HG03108 (cell line): Measurements from ENCODE around the gene RAB6A.
"Not testable (repeated sequence)": the region's sequence is repeated elsewhere in the genome, so short reads cannot be mapped to it uniquely, and the experiment has no call there.

Experiments used
- ATAC-seq: cut with Tn5 transposase; IDR thresholded peaks from one replicate; pipeline ENCODE4 v1.9.1; 2021; ENCODE audit warnings: moderate library complexity; ENCODE audit not compliant: unreplicated experiment

RAB6A gene

GRCh38 chr11:73766763-73767162 is 5.9 kb upstream of the RAB6A start:
- no peak for ATAC-seq

DNA sequence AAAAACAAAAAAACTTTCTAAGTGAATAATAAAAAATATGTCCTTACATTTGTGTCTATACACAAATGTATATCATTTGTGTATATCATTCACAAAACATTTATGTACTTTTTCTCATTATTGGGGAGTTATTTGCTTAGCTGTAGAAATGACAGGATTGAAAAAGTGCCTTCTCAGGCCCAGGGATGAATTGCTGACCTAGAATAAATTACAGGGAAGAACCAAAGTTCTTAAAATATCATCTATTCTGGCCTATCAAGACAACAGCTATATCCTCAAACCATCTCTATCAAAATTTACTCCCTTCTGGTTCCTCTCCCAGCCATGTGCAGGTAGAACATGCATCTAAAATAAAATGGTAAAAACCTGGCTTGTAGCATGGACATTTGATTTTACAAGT is 1.9 kb upstream of the RAB6A start:
- ATAC-seq, result no peak

- no peak for ATAC-seq
Measured at GRCh38 chr11:73761403-73761945, 600 bp upstream of the RAB6A start.

- peak; percentile 3 for ATAC-seq
Measured at GRCh38 chr11:73760135-73760678, 667 bp downstream of the RAB6A start.

- ATAC-seq, result no peak
Measured at GRCh38 chr11:73759610-73760134, 1.2 kb downstream of the RAB6A start.

- ATAC-seq, result no peak
Measured at GRCh38 chr11:73758451-73758850, 2.4 kb downstream of the RAB6A start.

GRCh38 chr11:73757598-73757997 is 3.3 kb downstream of the RAB6A start:
- ATAC-seq, result no peak

GRCh38 chr11:73755670-73756069 is 5.2 kb downstream of the RAB6A start:
- ATAC-seq, result no peak

DNA sequence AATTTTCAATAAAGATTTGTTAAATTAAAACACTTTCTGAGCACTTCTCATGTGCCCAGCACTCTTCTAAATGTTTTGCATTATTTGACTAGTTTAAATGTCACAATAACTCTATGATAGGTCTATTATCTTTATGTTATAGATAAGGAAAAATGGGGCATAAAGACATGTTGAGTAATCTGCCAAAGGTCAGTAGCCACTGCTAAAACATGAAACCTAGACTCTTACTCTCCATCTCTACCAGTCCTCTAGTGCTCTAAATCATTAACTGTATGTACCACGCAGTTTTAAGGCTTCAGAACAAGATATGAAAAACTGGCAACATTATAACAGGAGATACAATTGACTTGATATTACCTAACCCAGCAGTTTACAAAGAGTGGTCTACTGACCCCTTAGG is 6.9 kb downstream of the RAB6A start:
- ATAC-seq, result no peak

DNA sequence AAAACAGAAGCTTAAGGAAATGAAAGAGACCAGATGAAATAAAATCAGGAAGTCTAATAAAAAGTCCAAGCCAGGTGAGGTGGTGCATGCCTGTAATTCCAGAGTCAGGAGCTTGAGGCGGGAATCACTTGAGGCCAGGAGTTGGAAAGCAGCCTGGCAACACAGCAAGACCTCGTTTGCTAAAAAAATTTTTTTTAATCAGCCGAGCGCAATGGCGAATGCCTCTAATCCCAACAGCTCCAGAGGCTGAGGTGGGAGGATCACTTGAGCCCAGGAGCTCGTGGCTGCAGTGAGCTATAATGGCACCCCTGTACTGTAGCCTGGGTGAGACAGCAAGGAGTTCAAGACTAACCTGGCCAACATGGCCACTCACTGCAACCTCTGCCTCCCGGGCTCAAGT is 8.0 kb downstream of the RAB6A start:
- ATAC-seq, result no peak

- ATAC-seq, result no peak
Measured at GRCh38 chr11:73752216-73752867, 8.5 kb downstream of the RAB6A start.

DNA sequence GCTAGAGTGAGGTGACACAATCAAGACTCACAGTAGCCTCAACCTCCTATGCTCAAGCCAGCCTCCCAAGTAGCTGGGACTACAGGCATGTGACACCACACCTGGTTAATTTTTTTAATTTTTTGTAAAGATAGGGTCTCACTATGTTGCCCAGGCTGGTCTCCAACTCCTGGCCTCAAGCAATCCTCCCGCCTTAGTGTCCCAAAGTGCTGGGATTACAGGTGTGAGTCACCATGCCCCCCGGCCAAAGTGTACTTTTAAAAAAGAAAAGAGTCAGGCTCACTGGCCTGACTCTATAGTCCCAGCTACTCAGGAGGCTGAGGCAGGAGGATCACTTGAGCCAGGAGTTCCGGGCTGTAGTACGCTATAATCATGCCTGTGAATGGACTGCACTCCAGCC is 10.0 kb downstream of the RAB6A start:
- not testable (repeated sequence) for ATAC-seq

- ATAC-seq, result no peak
Measured at GRCh38 chr11:73750228-73750627, 10.6 kb downstream of the RAB6A start.

GRCh38 chr11:73749118-73749517 is 11.8 kb downstream of the RAB6A start:
- no peak for ATAC-seq

GRCh38 chr11:73748300-73748699 is 12.6 kb downstream of the RAB6A start:
- ATAC-seq, result no peak

DNA sequence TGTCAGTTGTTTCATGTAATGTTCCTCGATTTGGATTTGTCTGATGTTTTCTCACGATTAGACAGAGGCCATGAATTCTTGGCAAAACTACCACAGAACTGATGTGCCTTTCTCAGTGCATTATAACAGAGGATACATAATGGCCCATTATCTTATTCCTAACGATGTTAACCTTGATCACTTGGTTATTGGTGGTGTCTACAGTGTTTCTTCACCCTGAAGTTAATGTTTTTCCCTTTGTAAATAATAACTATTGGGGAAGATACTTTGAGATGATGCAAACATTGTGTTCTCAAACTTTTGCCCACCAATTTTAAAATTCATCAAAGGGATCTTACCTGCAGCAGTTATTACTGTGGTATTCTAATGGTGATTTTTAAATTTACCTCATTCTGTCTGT is 13.1 kb downstream of the RAB6A start:
- ATAC-seq, result no peak

DNA sequence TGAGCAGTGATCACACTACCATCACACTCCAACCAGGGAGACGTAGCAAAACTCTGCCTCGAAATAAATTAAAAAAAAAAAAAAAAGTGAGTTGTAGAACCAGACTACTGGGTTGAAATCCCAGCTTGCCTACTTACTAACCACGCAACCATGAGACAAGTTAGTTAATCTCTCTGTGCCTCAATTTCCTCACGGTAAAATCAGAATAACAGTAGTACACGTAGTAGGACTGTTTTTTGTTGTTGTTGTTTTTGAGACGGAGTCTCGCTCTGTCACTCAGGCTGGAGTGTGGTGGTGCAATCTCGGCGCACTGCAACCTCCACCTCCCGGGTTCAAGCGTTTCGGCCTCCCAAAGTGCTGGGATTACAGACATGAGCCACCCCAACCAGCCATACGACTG is 14.2 kb downstream of the RAB6A start:
- no peak for ATAC-seq

DNA sequence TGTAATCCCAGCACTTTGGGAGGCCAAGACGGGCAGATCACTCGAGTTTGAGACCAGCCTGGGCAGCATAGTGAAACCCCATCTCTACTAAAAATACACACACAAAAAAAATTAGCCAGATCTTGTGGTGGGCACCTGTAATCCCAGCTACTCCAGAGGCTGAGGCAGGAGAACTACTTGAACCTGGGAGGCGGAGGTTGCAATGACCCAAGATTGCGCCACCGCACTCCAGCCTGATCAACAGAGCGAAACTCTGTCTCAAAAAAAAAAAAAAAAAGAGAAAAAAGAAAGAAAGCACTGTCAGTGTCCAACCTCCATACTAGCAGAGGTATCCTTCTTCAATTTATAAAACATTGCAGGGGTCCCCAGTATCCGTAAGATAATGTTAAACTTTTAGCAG is 17.8 kb downstream of the RAB6A start:
- ATAC-seq, result no peak

DNA sequence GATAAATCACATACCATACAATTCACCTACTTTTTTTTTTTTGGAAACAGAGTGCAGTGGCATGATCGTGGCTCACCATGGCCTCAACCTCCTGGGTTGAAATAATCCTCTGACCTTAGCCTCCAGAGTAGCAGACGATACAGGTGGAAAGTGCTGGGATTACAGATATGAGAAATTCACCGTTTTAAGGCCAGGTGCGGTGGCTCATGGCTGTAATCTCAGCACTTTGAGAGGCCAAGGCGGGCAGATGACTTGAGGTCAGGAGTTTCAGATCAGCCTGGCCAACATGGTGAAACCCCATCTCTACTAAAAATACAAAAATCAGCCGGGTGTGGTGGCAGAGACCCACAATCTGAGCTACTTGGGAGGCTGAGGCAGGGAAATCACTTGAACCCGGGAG is 24.9 kb downstream of the RAB6A start:
- ATAC-seq, result not testable (repeated sequence)

- no peak for ATAC-seq
Measured at GRCh38 chr11:73734993-73735392, 25.9 kb downstream of the RAB6A start.

- not testable (repeated sequence) for ATAC-seq
Measured at GRCh38 chr11:73734011-73734410, 26.9 kb downstream of the RAB6A start.

GRCh38 chr11:73732936-73733335 is 27.9 kb downstream of the RAB6A start:
- ATAC-seq, result not testable (repeated sequence)
